Keratinocyte (primary cell): Measurements from ENCODE around the gene CYTIP. TPM values are rescaled to one million over a fixed set of nuclear protein-coding genes. Genes with fewer than 3 reads are reported as not detected.

Experiments
- DNase-seq: peaks from one replicate; pipeline ENCODE4 v3.0.0-alpha.2; 2011; ENCODE audit warnings: low read depth, missing footprints, low spot score
- FAIRE-seq: peaks from 2 replicates; lab custom pipeline; 2011; peaks lifted over from hg19 to GRCh38; lab: Jason Lieb, UNC
- H2AFZ ChIP-seq: 2 replicates; pipeline ENCODE4 v1.6.0; 2012; ENCODE audit warnings: low read length, control low read depth, inconsistent platforms; ENCODE audit not compliant: control insufficient read depth
- H3K27ac ChIP-seq: 2 replicates; pipeline ENCODE4 v1.5.1; 2011; ENCODE audit warnings: low read length; ENCODE audit not compliant: control insufficient read depth, insufficient read depth
- H3K27me3 ChIP-seq: 3 replicates; pipeline ENCODE4 v1.6.0; 2011; ENCODE audit warnings: low read length; ENCODE audit not compliant: control insufficient read depth, insufficient read depth; ENCODE audit errors: extremely low read depth
- H3K36me3 ChIP-seq, 2 experiments: 2 replicates in 1 of 2; 3 replicates in 1 of 2; pipeline ENCODE4 v1.5.1; 2011; ENCODE audit warnings: low read length in 2 of 2, mild to moderate bottlenecking in 1 of 2; ENCODE audit not compliant: control insufficient read depth in 2 of 2, insufficient read depth in 2 of 2; ENCODE audit errors: extremely low read depth in 1 of 2
- H3K4me1 ChIP-seq: 3 replicates; pipeline ENCODE4 v1.5.1; 2011; ENCODE audit warnings: low read length; ENCODE audit not compliant: control insufficient read depth, insufficient read depth; ENCODE audit errors: extremely low read depth
- H3K4me2 ChIP-seq: 3 replicates; pipeline ENCODE4 v1.6.0; 2011; ENCODE audit warnings: low read depth, low read length; ENCODE audit not compliant: control insufficient read depth, insufficient read depth; ENCODE audit errors: extremely low read depth
- H3K4me3 ChIP-seq, 3 experiments: fragments of 200-600 bp in 1 of 3; sonication (generic) in 1 of 3; 2 replicates in 2 of 3; 3 replicates in 1 of 3; pipeline ENCODE4 v1.5.1; 2011 to 2016; ENCODE audit warnings: low read length in 3 of 3, mild to moderate bottlenecking in 3 of 3, control low read depth in 2 of 3, inconsistent platforms in 1 of 3, low read depth in 1 of 3, mixed read lengths in 1 of 3, mixed run types in 1 of 3, moderate library complexity in 1 of 3; ENCODE audit not compliant: control insufficient read depth in 2 of 3, insufficient read depth in 2 of 3; ENCODE audit errors: extremely low read depth in 1 of 3
- H3K79me2 ChIP-seq: 2 replicates; pipeline ENCODE4 v1.6.0; 2012; ENCODE audit warnings: low read length; ENCODE audit not compliant: control insufficient read depth, insufficient read depth
- H3K9ac ChIP-seq: 3 replicates; pipeline ENCODE4 v1.6.0; 2011; ENCODE audit warnings: low read length; ENCODE audit not compliant: control insufficient read depth, insufficient read depth; ENCODE audit errors: extremely low read depth
- H3K9me1 ChIP-seq: 3 replicates; pipeline ENCODE4 v1.6.0; 2011; ENCODE audit warnings: low read length; ENCODE audit not compliant: control insufficient read depth, insufficient read depth; ENCODE audit errors: extremely low read depth
- H3K9me3 ChIP-seq: 2 replicates; pipeline ENCODE4 v1.5.1; 2012; ENCODE audit warnings: low read depth, low read length; ENCODE audit not compliant: control insufficient read depth
- H4K20me1 ChIP-seq: 3 replicates; pipeline ENCODE4 v1.6.0; 2011; ENCODE audit warnings: low read length; ENCODE audit not compliant: control insufficient read depth, insufficient read depth; ENCODE audit errors: extremely low read depth
- CTCF ChIP-seq, 3 experiments: IDR thresholded peaks in 1 of 3; conservative IDR thresholded peaks in 1 of 3; optimal IDR thresholded peaks in 1 of 3; 2 replicates in 2 of 3; 3 replicates in 1 of 3; pipeline versions ENCODE3 to v1.5.1; 2011; ENCODE audit warnings: low read length in 3 of 3, mild to moderate bottlenecking in 3 of 3, moderate library complexity in 2 of 3, control low read depth in 1 of 3, inconsistent platforms in 1 of 3; ENCODE audit not compliant: insufficient read depth in 2 of 3; ENCODE audit errors: extremely low read depth in 1 of 3
- EZH2 ChIP-seq: IDR thresholded peaks from one replicate; pipeline ENCODE4 v1.6.1; 2012; ENCODE audit warnings: inconsistent platforms, mild to moderate bottlenecking, low read length, moderate library complexity
- dilution Hi-C: fragments of 300-500 bp; cut with MboI; formaldehyde crosslinking; loops from one replicate; pipeline ENCODE4 v1.7.0; 2020; ENCODE audit warnings: low sequenced_read_pairs; ENCODE audit not compliant: extremely low pct_ligation_motif_present
- polyA plus RNA-seq, 5 experiments: library from polyadenylated mRNA; depleted of rRNA in 3 of 5; stranded (reverse) in 3 of 5; stranded (forward) in 1 of 5; unstranded in 1 of 5; fragments of >200 nt; gene quantifications; 1 replicate in 1 of 5; 2 replicates in 3 of 5; 3 replicates in 1 of 5; pipeline versions ENCODE4 v1.2.1 to v1.2.3, GENCODE V29; 2011 to 2012; ENCODE audit warnings: missing spikeins in 2 of 5, low read depth in 1 of 5, low replicate concordance in 1 of 5

CYTIP gene
- polyA plus RNA-seq, 1 donor (not counting 4 experiments of a cell fraction or from before 2014, with no cell fraction given) = 0.21 TPM

GRCh38 chr2:157473581-157473980 lies 29.7 kb upstream of the CYTIP start:
- no peaks in the 10 kb centered on the region for H3K79me2 ChIP-seq
- H3K9me1 ChIP-seq = no peaks in the 10 kb centered on the region
- H3K9ac ChIP-seq = no peak overlapping the region
- no peaks in the 10 kb centered on the region for H4K20me1 ChIP-seq
- DNase-seq (no peak), FAIRE-seq (no peak)
- H3K27ac ChIP-seq = no peak overlapping the region
- H3K4me3 ChIP-seq = no peak overlapping the region
- no peak overlapping the region for H3K4me2 ChIP-seq
- H3K27me3 ChIP-seq = no peaks in the 10 kb centered on the region
- H2AFZ ChIP-seq = no peak overlapping the region
- H3K9me3 ChIP-seq = no peaks in the 10 kb centered on the region
- dilution Hi-C loops = no loop called here
- no peaks in the 10 kb centered on the region for H3K36me3 ChIP-seq
- H3K4me1 ChIP-seq = no peaks in the 10 kb centered on the region
- TF ChIP-seq EZH2 (no peak), CTCF (optimal IDR thresholded peaks at IDR 0.05 in 1 of 3, IDR thresholded peaks at IDR 0.05 in 1 of 3, conservative IDR thresholded peaks at IDR 0.05 in 1 of 3; ENCODE audit: extremely low read depth in 1 of 3, insufficient read depth in 2 of 3, low read length in 3 of 3) (no peak)

GRCh38 chr2:157471078-157471477 lies 27.2 kb upstream of the CYTIP start:
- Histone ChIP-seq H3K9me1 (no peaks in the 10 kb centered on the region), H2AFZ (no peak overlapping the region), H3K9me3 (no peaks in the 10 kb centered on the region), H3K4me1 (no peaks in the 10 kb centered on the region), H3K36me3 (no peaks in the 10 kb centered on the region), H3K79me2 (no peaks in the 10 kb centered on the region), H3K4me2 (no peak overlapping the region), H3K27me3 (no peaks in the 10 kb centered on the region), H3K4me3 (no peak overlapping the region), H4K20me1 (no peaks in the 10 kb centered on the region), H3K9ac (no peak overlapping the region), H3K27ac (no peak overlapping the region)
- TF ChIP-seq CTCF (optimal IDR thresholded peaks at IDR 0.05 in 1 of 3, IDR thresholded peaks at IDR 0.05 in 1 of 3, conservative IDR thresholded peaks at IDR 0.05 in 1 of 3; ENCODE audit: extremely low read depth in 1 of 3, insufficient read depth in 2 of 3, low read length in 3 of 3) (no peak), EZH2 (no peak)
- dilution Hi-C loops = no loop called here
- DNase-seq = no peak
- no peak for FAIRE-seq
